ENCODE data around the gene OPCML.

GRCh38 chr11:133326332-133326731 is 206.0 kb downstream of the OPCML start:
- TF ChIP-seq POLR2A (IDR thresholded peaks at IDR 0.05) = no peak
- no peak for TF ChIP-seq CTCF (IDR thresholded peaks at IDR 0.05)

All from suprapubic skin (tissue), 3 donors.